Measurements from ENCODE around the gene NSMF.
A peak's percentile ranks its signal among the peaks of the same experiment; 100 is the strongest.

Gene NSMF

DNA sequence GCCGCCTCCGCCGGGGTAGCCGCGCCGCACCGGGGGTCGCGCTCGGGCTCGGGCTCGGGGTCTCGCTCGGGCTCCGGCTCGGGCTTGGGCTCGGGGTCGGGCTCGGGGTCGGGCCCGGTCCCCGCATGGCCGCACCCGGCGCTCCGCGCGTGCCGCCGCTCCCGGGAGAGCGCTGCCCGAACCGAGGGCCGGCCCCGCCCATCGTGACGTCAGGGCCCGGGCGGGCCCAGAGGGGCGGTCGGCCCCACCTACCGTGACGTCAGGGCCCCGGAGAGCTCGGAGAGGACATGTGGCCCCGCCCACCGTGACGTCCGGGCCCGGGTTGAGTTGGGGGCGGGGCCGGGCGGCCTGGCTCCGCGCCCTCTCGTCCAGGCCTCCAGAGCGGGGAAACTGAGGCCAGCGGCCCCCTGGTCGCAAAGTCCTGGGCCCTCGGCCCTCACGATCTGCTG lies at the start of gene NSMF:
Gene NSMF, minus strand, starts transcription at position 183 of the 449 bp plus-strand sequence. CDS start 232 bp downstream, outside the sequence.
- peak; percentile 92 for DNase-seq

DNA sequence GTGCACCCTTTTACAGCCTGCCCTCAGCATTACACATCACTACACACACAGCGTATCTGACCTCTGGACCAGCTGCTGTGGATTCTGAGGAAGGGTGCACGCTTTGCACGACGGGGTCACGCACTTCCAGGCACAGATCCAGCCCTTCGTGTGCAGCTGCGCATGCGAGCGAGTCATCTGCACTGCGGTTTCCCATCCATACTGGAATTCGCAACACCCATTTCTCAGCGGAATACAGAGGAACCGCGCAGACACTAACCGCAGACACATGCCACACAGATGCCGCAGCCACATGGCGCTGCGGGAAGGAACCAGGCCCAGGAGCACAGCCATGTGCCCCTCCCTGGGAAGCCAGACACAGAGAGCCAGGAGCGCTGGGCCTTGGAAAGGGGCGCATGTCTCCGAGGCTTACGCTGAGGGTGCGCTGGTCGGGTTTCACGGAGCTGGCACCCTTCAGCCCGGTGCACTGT lies 47.6 kb upstream of the NSMF start:
- DNase-seq, result no peak

- DNase-seq, result no peak
Observed at GRCh38 chr9:137506274-137506673, 47.1 kb upstream of the NSMF start.

DNA sequence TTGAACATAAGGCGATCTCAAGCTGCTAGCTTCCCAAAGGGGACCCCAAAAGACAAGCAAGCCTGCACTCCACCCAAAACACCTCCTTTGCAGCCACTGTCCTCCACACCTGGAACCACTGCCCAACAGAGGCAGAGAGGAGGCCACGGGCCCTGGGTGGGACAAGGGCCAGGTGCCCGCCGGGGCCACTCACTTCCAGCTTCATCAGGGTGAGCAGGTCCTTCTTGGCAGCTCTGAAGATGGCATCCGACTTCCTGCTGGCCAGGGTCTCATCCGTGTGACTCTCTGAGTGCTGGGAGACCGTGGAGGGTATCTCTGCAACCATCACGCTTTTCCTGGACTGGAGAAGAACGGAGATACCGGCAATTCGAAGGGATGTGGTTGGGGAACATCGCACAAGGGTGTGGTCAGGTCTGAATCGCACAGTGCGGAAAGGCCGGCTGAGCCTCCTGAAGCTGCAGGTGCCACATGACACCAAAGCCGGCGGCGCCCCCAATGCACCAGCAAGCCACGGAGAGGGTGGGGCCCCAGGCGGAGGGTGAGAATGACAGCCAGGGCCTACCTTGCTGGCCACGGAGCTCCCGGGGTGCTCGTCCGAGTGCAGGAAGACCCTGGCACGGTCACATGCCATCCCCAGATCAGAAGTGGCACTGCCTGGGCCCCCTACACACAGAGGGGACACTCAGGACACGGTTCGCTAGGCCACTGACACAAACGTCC lies 46.4 kb upstream of the NSMF start:
- DNase-seq, result no peak

- DNase-seq, result no peak
Observed at GRCh38 chr9:137504432-137504777, 45.3 kb upstream of the NSMF start.

DNA sequence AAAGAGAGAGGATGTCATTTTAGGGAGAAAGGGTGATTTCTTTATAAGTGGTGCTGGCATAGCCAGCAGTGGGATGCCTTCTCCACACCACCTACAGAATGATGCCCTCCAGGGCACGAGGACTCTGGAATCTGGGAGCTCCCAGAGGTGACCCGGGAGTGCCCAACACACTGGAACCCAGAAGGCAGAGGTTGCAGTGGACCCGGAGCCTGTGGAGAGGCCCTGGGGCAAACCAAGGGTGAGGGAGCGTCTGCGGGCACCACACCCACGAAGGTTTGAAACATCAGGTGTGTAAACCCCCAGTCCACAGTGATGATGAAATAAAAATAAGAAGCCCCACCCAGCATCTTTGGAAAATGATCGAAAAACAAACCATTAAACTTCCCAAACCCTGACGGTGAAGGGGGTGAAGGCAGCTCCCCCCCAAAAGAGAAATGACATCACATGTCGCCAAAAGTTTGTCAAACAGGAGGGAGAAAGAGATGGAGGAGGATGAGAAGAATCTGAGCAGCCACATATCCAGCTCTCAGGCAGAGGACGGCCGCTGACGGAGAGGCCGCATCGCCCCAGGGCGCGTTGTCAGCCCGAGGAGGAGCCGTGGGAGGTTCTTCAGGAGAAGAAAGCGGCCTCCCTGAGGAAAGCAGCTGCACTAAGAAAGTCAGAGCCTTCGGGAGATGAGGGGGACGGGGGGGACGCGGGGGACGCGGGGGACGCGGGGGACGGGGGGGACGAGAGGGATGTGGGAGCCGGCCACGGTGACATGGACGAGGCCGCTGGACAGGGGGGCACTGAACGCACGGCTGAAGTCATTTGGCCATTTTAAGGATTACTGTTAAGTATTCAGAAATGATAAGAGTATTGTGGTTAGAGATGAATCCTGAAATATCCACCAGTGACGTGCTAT lies 43.1 kb upstream of the NSMF start:
- DNase-seq, result no peak

- no peak for DNase-seq
Observed at GRCh38 chr9:137501457-137501856, 42.3 kb upstream of the NSMF start.

DNA sequence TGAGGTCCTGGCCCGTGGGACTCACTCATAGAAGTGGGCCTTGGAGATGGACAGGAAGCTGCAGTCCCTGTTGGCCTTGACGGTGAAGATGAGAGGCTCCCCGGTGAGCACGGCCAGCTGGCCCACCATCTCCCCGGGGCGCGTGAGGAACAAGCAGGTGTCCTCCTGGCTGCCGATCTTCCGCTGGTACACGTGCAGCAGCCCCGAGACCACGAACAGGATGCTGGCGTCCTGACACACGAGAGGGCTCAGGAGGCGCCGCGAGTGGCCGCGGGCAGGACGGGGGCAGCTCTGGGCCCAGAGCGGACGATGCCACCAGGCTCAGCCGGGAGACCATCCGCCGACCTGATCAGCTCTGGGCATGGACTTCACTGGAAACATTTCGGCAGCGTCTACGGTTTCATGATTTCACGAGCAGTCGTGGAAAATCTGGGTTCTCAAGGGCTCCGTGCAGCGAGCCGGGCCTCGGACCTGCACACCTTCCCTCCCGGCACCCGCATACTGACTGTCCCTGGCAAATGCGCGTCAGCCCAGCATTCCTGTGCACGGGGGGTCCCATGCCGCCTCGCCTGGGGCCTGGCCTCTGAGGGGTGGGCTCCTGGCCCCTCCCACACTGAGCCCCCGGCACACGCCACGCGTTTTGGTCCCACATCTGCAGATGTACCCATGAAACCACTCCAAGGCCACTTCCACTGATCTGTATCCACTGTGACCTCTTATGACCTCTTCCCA lies 41.7 kb upstream of the NSMF start:
- no peak for DNase-seq

- no peak for DNase-seq
Observed at GRCh38 chr9:137499858-137500661, 40.9 kb upstream of the NSMF start.

DNA sequence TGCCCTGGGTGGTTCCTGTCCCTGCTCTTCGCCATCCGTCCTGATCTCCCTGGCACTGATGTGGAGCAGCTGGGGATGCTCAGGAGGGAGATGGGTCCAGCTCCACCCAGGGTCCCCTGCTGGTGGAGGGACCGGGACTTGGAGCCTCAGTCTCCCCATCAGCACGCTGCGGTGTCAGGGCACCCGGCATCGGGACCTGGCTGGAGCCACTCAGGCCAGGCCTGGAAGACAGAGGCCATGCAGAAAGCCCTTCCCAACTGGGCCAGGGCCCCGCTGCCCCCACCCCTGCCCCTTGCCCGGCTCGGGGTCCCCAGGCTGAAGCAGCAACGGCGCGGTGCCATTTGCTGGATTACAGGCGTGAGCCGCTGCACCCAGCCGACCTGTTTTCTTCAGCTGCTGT lies 40.3 kb upstream of the NSMF start:
- DNase-seq, result no peak

GRCh38 chr9:137498720-137499150 lies 39.6 kb upstream of the NSMF start:
- DNase-seq, result no peak

- DNase-seq, result no peak
Observed at GRCh38 chr9:137497921-137498719, 39.0 kb upstream of the NSMF start.

- DNase-seq, result no peak
Observed at GRCh38 chr9:137496601-137497375, 37.7 kb upstream of the NSMF start.

- DNase-seq, result no peak
Observed at GRCh38 chr9:137494550-137495351, 35.6 kb upstream of the NSMF start.

- no peak for DNase-seq
Observed at GRCh38 chr9:137494104-137494544, 35.0 kb upstream of the NSMF start.

GRCh38 chr9:137493364-137494103 lies 34.4 kb upstream of the NSMF start:
- DNase-seq, result no peak

DNA sequence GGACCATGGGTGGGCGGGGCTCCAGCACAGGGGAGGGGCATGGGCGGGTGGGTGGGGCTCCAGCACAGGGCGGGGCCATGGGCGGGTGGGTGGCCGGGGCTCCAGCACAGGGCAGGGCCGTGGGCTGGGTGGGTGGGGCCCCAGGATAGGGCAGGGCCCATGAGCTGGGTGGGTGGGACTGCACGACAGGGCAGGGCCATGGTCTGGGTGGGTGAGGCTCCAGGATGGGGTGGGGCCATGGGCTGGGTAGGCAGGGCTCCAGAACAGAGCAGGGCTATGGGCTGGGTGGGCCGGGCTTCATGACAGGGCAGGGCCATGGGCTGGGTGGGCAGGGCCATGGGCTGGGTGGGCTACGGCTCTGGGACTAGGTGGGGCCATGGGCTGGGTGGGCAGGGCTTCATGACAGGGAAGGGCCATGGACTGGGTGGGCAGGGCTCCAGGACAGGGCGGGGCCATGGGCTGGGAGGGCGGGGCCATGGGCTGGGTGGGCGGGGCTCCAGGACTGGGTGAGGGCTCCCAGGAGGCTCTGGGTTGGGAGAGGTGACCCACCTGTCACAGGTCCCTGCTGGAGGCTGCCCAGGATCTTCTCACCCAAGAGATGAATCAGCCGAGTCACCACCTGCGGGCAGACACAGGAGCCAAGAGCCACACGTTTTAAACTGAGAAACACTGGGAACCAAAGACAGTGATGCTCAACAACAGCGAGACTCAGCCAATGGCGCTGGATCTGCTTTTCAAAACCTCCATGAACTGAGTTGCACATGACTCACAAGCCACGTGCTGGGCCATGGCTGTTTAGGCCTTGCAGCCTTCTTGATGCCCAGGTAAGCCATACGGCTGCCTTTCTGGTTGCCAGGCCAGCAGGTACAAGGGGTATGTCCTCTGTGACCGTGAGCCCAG lies 33.6 kb upstream of the NSMF start:
- DNase-seq, result no peak
